Measurements from ENCODE around the gene SMARCB1.

DNA sequence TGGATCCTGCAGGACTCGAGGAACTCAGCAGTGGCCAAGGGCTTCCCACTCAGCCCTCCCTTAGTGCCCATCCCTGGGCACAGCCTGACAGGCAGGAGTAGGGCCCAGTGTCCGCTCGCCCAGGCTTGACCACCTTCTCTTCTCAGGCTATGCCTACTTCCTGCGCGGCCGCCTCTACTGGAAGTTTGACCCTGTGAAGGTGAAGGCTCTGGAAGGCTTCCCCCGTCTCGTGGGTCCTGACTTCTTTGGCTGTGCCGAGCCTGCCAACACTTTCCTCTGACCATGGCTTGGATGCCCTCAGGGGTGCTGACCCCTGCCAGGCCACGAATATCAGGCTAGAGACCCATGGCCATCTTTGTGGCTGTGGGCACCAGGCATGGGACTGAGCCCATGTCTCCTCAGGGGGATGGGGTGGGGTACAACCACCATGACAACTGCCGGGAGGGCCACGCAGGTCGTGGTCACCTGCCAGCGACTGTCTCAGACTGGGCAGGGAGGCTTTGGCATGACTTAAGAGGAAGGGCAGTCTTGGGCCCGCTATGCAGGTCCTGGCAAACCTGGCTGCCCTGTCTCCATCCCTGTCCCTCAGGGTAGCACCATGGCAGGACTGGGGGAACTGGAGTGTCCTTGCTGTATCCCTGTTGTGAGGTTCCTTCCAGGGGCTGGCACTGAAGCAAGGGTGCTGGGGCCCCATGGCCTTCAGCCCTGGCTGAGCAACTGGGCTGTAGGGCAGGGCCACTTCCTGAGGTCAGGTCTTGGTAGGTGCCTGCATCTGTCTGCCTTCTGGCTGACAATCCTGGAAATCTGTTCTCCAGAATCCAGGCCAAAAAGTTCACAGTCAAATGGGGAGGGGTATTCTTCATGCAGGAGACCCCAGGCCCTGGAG, 3.3 kb upstream of the SMARCB1 start:
- no peak for TF ChIP-seq POLR2A (IDR thresholded peaks at IDR 0.05; ENCODE audit: low read depth, low read length)
- no peak for TF ChIP-seq POLR2AphosphoS5 (IDR thresholded peaks at IDR 0.05; ENCODE audit: low read depth, low read length)
- no peak for TF ChIP-seq POU2F2 (IDR thresholded peaks at IDR 0.05; ENCODE audit: low read depth, low read length)
